ENCODE results near the gene C1orf35. TPM values are rescaled to one million over a fixed set of nuclear protein-coding genes. Genes with fewer than 3 reads are reported as not detected.

C1orf35 gene
- total and polyA plus RNA-seq, 2 experiments from 2014 or later: 14.0 to 67.6 TPM

- H3K4me1 ChIP-seq (ENCODE audit: insufficient read depth): no peaks in the 10 kb centered on the region; the same call in 1 of the 2 replicates
- no peak overlapping the region for H3K4me2 ChIP-seq
- DNase-seq (ENCODE audit: low spot score): no peak
- no peak overlapping the region for H3K4me3 ChIP-seq
- peaks cover 98% of the 10 kb centered on the region for H4K20me1 ChIP-seq (replicated peaks; ENCODE audit: insufficient read depth)
- Mint-ChIP-seq H3K4me1 (peaks cover 29% of the 10 kb centered on the region), H3K4me3 (no peak overlapping the region), H3K27ac (no peak overlapping the region), H3K9me3 (peaks cover 10% of the 10 kb centered on the region), H3K27me3 (ENCODE audit: insufficient read depth, low read depth, poor library complexity) (peaks cover 5% of the 10 kb centered on the region), H3K36me3 (ENCODE audit: low read depth) (peaks cover 45% of the 10 kb centered on the region)
- H3K27ac ChIP-seq (ENCODE audit: low read depth): no peak overlapping the region
- peaks cover 100% of the 10 kb centered on the region for H3K79me2 ChIP-seq (replicated peaks; ENCODE audit: insufficient read depth)
- H3K9me2 ChIP-seq (ENCODE audit: insufficient read depth): no peaks in the 10 kb centered on the region
- no peaks in the 10 kb centered on the region for H3K27me3 ChIP-seq (ENCODE audit: insufficient read depth)
- H2AFZ ChIP-seq: no peak overlapping the region
- ATAC-seq: no peak
- no peaks in the 10 kb centered on the region for H3F3A ChIP-seq (replicated peaks; ENCODE audit: low read depth)
- no peaks in the 10 kb centered on the region for H3K36me3 ChIP-seq (ENCODE audit: insufficient read depth)
- TF ChIP-seq ZNF114 (CRISPR knock-in tag; IDR thresholded peaks at IDR 0.05) (no peak), EZH2 (IDR thresholded peaks at IDR 0.05; ENCODE audit: low read depth, unreplicated experiment) (no peak), ZNF462 (CRISPR knock-in tag; IDR thresholded peaks at IDR 0.05) (no peak), CTCF (conservative IDR thresholded peaks at IDR 0.05; ENCODE audit: low read depth in 2 of 2) (no peak), CREB1 (CRISPR knock-in tag; IDR thresholded peaks at IDR 0.05; ENCODE audit: low read depth) (no peak), JUNB (IDR thresholded peaks at IDR 0.05; ENCODE audit: unreplicated experiment) (no peak), ZNF331 (CRISPR knock-in tag; IDR thresholded peaks at IDR 0.05; ENCODE audit: low read depth) (no peak), ETS1 (IDR thresholded peaks at IDR 0.05) (no peak), REST (IDR thresholded peaks at IDR 0.05; ENCODE audit: unreplicated experiment) (no peak), STAT1 (IDR thresholded peaks at IDR 0.05; ENCODE audit: unreplicated experiment) (no peak), EZH2phosphoT487 (IDR thresholded peaks at IDR 0.05; ENCODE audit: unreplicated experiment) (no peak), NANOG (IDR thresholded peaks at IDR 0.05; ENCODE audit: borderline replicate concordance) (no peak), POLR2AphosphoS5 (IDR thresholded peaks at IDR 0.05; ENCODE audit: low read depth) (no peak)
These were observed 12.5 kb downstream of the C1orf35 start for GRCh38 chr1:228090613-228091081.
